Raji (cell line): ENCODE results near the gene APCDD1L.

Experiments
- POLR2A ChIP-seq: IDR thresholded peaks from 2 replicates; pipeline ENCODE4 v1.6.1; 2011; ENCODE audit warnings: low read depth, low read length, control low read depth; ENCODE audit not compliant: insufficient read depth

APCDD1L gene

GRCh38 chr20:58452667-58453255 lies 62.4 kb downstream of the APCDD1L start:
- TF ChIP-seq POLR2A = no peak

GRCh38 chr20:58450254-58450653 lies 64.9 kb downstream of the APCDD1L start:
- no peak for TF ChIP-seq POLR2A

GRCh38 chr20:58449681-58450221 lies 65.4 kb downstream of the APCDD1L start:
- no peak for TF ChIP-seq POLR2A

GRCh38 chr20:58448958-58449357 lies 66.2 kb downstream of the APCDD1L start:
- TF ChIP-seq POLR2A = no peak

- no peak for TF ChIP-seq POLR2A
Measured at GRCh38 chr20:58447511-58448391, 67.4 kb downstream of the APCDD1L start.

- TF ChIP-seq POLR2A = no peak
Measured at GRCh38 chr20:58446960-58447265, 68.3 kb downstream of the APCDD1L start.

- TF ChIP-seq POLR2A = no peak
Measured at GRCh38 chr20:58446264-58446959, 68.8 kb downstream of the APCDD1L start.

GRCh38 chr20:58444746-58445255 lies 70.4 kb downstream of the APCDD1L start:
- TF ChIP-seq POLR2A = no peak

- no peak for TF ChIP-seq POLR2A
Measured at GRCh38 chr20:58441723-58442122, 73.5 kb downstream of the APCDD1L start.

DNA sequence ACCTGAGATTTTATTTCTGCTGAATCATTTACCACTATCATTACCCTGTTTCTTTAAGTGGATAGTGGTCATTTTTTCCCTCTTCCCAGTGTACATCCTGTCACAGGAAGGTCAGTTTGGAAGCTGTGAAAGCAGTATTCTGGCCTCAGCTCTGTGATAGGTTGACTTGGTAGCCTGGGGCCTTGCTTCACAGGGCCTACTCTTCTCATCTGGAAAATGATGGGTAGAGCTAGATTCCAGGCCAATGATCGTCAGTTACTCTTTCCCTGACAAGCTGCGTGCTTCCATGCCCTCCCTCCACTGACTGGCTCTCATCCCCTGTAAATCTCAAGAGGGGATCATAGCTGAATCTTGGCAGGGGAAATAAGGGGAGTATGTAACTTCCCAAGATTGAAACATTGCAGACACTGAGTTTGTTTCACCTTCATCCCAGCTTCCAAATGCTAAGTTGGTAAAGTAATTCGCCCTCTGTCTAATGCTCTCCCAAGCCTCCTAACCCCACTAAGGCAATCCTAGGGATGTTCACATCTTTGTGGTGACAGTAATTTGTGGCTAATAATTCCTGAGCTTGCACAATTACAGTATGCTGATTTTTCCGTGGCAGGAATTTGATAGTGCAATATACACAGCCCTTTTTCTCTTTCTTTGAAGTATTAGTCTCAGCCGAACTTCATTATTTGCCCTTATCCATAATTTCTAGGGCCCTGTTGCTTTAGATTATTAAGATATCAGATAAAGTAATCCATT lies 75.0 kb downstream of the APCDD1L start:
- TF ChIP-seq POLR2A = no peak

GRCh38 chr20:58438970-58439808 lies 76.0 kb downstream of the APCDD1L start:
- TF ChIP-seq POLR2A = no peak

DNA sequence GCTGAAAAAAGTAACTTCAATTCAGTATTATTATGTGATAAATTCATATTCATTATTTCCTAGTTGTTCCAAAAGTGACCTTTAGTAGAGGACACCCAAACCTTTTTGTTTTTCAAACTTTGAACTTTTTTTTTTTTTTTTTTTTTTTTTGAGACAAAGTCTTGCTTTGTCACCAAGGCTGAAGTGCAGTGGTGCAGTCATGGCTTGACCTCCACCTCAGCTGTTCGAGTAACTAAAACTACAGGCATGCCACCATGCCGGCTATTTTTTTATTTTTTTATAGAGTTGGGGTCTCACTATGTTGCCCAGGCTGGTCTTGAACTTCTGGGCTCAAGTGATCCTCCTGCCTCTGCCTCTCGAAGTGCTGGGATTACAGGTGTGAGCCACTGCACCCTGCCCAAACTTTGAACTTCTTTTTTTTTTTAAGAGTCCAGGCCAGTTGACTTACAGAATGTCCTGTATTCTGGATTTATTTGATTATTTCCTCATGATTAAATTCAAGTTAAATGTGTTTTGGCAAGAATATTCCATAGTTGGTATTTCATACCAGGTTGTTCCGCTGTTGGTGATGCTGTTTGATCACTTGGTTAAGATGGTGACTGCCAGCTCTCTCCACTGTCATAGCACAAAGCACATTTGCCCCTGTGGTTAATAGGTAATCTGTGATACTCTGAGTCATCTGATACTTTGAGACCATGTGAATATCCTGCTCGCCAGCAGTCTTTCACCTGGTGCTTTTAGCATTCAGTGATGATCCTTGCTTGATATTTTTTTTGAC lies 78.1 kb downstream of the APCDD1L start:
- no peak for TF ChIP-seq POLR2A

- no peak for TF ChIP-seq POLR2A
Measured at GRCh38 chr20:58435237-58435636, 80.0 kb downstream of the APCDD1L start.

GRCh38 chr20:58434326-58434725 lies 80.9 kb downstream of the APCDD1L start:
- no peak for TF ChIP-seq POLR2A

DNA sequence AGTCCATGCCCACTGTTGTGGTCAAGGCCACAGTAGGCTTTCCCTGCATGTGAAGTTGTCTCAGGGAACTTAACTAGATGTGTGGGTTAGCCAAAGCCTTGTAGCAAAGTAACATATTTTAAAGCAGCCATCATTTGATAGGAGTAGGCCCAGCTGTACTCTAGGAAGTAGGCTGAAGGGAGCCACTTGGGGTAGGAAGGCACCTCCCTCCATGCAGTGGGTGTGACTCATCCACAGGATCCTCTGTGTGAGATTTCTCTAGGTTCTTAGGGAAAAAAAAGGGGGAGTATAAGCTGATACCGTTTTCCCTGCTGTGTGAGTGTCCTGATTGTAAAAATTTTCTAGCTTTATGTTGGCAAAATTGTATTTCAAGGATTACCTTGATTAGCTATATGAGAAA lies 81.4 kb downstream of the APCDD1L start:
- TF ChIP-seq POLR2A = no peak
